ENCODE data around the gene CLSTN2.

GRCh38 chr3:140555666-140556065, 620.7 kb downstream of the CLSTN2 start:
- TF ChIP-seq, protein P1, sequence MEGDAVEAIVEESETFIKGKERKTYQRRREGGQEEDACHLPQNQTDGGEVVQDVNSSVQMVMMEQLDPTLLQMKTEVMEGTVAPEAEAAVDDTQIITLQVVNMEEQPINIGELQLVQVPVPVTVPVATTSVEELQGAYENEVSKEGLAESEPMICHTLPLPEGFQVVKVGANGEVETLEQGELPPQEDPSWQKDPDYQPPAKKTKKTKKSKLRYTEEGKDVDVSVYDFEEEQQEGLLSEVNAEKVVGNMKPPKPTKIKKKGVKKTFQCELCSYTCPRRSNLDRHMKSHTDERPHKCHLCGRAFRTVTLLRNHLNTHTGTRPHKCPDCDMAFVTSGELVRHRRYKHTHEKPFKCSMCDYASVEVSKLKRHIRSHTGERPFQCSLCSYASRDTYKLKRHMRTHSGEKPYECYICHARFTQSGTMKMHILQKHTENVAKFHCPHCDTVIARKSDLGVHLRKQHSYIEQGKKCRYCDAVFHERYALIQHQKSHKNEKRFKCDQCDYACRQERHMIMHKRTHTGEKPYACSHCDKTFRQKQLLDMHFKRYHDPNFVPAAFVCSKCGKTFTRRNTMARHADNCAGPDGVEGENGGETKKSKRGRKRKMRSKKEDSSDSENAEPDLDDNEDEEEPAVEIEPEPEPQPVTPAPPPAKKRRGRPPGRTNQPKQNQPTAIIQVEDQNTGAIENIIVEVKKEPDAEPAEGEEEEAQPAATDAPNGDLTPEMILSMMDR (IDR thresholded peaks at IDR 0.05): no peak
- TF ChIP-seq POLR2A (IDR thresholded peaks at IDR 0.05) (no peak), EP300 (IDR thresholded peaks at IDR 0.05) (no peak)
